Small intestine (tissue), 7 donors: ENCODE results near the gene LPP. TPM values are rescaled to one million over a fixed set of nuclear protein-coding genes. Genes with fewer than 3 reads are reported as not detected.
"Not testable (repeated sequence)": the region's sequence is repeated elsewhere in the genome, so short reads cannot be mapped to it uniquely, and the experiment has no call there.

Source experiments
- DNase-seq, 2 donors: peaks; one replicate each; pipeline versions ENCODE4 v3.0.0 to v3.0.0-alpha.2; 2013
- FAIRE-seq: peaks from 2 replicates; lab custom pipeline; 2012; peaks lifted over from hg19 to GRCh38; lab: Jason Lieb, UNC
- H3K27ac ChIP-seq, 3 donors: one replicate each; pipeline ENCODE4 v1.5.1; 2013; ENCODE audit warnings: low read length in 2 of 3, mild to moderate bottlenecking in 2 of 3, control low read depth in 1 of 3, inconsistent platforms in 1 of 3, low read depth in 1 of 3, moderate library complexity in 1 of 3
- H3K27me3 ChIP-seq, 3 donors: one replicate each; pipeline ENCODE4 v1.6.1; 2013; ENCODE audit warnings: low read length in 3 of 3, inconsistent platforms in 1 of 3; ENCODE audit not compliant: control insufficient read depth in 3 of 3, insufficient read depth in 3 of 3
- H3K36me3 ChIP-seq, 3 donors: one replicate each; pipeline ENCODE4 v1.6.1; 2013; ENCODE audit warnings: low read length in 3 of 3, inconsistent platforms in 1 of 3, low read depth in 1 of 3, mild to moderate bottlenecking in 1 of 3, moderate library complexity in 1 of 3; ENCODE audit not compliant: control insufficient read depth in 3 of 3, insufficient read depth in 2 of 3
- H3K4me1 ChIP-seq, 3 donors: one replicate each; pipeline ENCODE4 v1.6.1; 2013; ENCODE audit warnings: low read length in 2 of 3, inconsistent platforms in 1 of 3, low read depth in 1 of 3, mild to moderate bottlenecking in 1 of 3, moderate library complexity in 1 of 3; ENCODE audit not compliant: control insufficient read depth in 3 of 3, insufficient read depth in 2 of 3
- H3K4me3 ChIP-seq, 3 donors: one replicate each; pipeline ENCODE4 v1.5.1; 2013; ENCODE audit warnings: low read length in 3 of 3, control low read depth in 1 of 3, inconsistent platforms in 1 of 3, low read depth in 1 of 3, mild to moderate bottlenecking in 1 of 3, moderate library complexity in 1 of 3
- H3K9me3 ChIP-seq, 2 donors: one replicate each; pipeline ENCODE4 v1.6.1; 2013; ENCODE audit warnings: low read depth in 1 of 2, low read length in 1 of 2; ENCODE audit not compliant: control insufficient read depth in 2 of 2, insufficient read depth in 1 of 2
- WGBS, 3 donors: extraction: QIAGEN DNeasy Blood & Tissue Kit; methylation state at CpG; one replicate each; pipeline ENCODE4 v1.1.7; 2013; 5-methylcytosine and 5-hydroxymethylcytosine counted together
- polyA plus RNA-seq, 4 donors: library from polyadenylated mRNA; stranded (reverse) in 3 of 4; unstranded in 1 of 4; fragments of 200-250 nt in 3 of 4; fragments of 120-200 nt in 1 of 4; gene quantifications; one replicate each; pipeline versions ENCODE4 v1.2.1 to v1.2.3, GENCODE V29; 2013
- donor health status: healthy with polysubstance abuse.
- donor health status: control.
- donor health status: control.
- donor health status: Bipolar disorder and iron deficiency.
- donor health status: healthy.

The LPP gene
- polyA plus RNA-seq, 4 donors = 5.4 to 35.8 (median 12.4) TPM

DNA sequence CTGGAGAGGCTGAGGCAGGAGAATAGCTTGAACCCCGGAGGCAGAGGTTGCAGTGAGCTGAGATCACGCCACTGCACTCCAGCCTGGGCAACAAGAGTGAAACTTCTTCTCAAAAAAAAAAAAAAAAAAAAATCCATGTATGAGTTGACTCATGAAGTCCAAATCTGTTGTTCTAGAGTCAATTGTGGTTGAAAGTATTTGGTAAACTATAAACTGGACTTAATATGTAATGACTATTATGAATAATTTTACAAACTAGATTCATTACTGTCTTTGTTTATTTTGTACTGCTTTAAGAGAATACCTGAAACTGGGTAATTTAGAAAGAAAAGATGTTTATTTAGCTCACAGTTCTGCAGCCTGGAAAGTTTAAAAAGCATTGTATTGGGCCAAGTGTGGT, 22.9 kb upstream of the LPP start:
- not testable (repeated sequence) for H3K27ac ChIP-seq, FAIRE-seq, H3K9me3 ChIP-seq, H3K27me3 ChIP-seq, H3K4me3 ChIP-seq, H3K36me3 ChIP-seq, DNase-seq
- H3K4me1 ChIP-seq = peaks cover 0 to 16% (median 0%) of the 10 kb centered on the region in 3 donors
- 93 to 96% (median 93%) methylated on average over 2 of the region's 2 CpGs for WGBS, 3 donors

- H3K4me1 ChIP-seq = peaks cover 0 to 10% (median 0%) of the 10 kb centered on the region in 3 donors
- H3K27me3 ChIP-seq = no peaks in the 10 kb centered on the region
- H3K4me3 ChIP-seq = no peak overlapping the region
- no peaks in the 10 kb centered on the region for H3K9me3 ChIP-seq
- DNase-seq (no peak), FAIRE-seq (no peak)
- H3K27ac ChIP-seq = no peak overlapping the region
- no peaks in the 10 kb centered on the region for H3K36me3 ChIP-seq
- 90 to 96% (median 92%) methylated on average over 5 of the region's 5 CpGs for WGBS, 3 donors
These were observed 20.7 kb upstream of the LPP start for GRCh38 chr3:188133219-188133618.

DNA sequence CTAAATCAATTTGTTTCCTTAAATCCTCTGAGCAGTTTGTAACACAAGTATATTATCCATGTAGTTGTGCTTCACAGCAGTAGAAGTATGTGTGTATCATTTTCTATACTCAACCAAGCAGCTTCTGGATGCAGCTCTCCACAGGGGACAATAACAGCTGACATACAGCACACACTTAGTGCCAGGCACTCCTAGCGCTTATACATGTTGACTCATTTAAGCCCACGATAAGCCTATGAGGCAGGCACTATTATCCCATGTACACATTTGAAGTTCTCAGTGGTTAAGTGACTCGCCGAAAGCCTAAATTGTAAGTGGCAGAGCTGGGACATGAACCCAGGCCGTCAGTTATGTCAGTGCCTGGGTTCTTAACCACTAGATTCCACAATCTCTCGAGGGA, 20.3 kb upstream of the LPP start:
- no peak overlapping the region for H3K27ac ChIP-seq

GRCh38 chr3:188134079-188134478, 19.9 kb upstream of the LPP start:
- Histone ChIP-seq H3K27ac (no peak overlapping the region), H3K36me3 (no peaks in the 10 kb centered on the region), H3K4me1 (peaks cover 0 to 8% (median 0%) of the 10 kb centered on the region in 3 donors), H3K4me3 (no peak overlapping the region), H3K9me3 (no peaks in the 10 kb centered on the region), H3K27me3 (no peaks in the 10 kb centered on the region)
- no peak for DNase-seq
- 86 to 93% (median 91%) methylated on average over 1 of the region's 1 CpG for WGBS, 3 donors
- FAIRE-seq = no peak

More for the DNA sequence above, 20.3 kb upstream of the LPP start:
- Histone ChIP-seq H3K36me3 (no peaks in the 10 kb centered on the region), H3K4me3 (no peak overlapping the region), H3K27me3 (no peaks in the 10 kb centered on the region), H3K9me3 (no peaks in the 10 kb centered on the region), H3K4me1 (peaks cover 0 to 10% (median 0%) of the 10 kb centered on the region in 3 donors)
- 86 to 91% (median 90%) methylated on average over 6 of the region's 6 CpGs for WGBS, 3 donors
- FAIRE-seq = no peak
- no peak for DNase-seq

- Histone ChIP-seq H3K4me3 (no peak overlapping the region), H3K9me3 (no peaks in the 10 kb centered on the region), H3K27ac (no peak overlapping the region), H3K4me1 (peaks cover 0 to under 1% (median 0%) of the 10 kb centered on the region in 3 donors), H3K36me3 (no peaks in the 10 kb centered on the region), H3K27me3 (no peaks in the 10 kb centered on the region)
- DNase-seq (no peak), FAIRE-seq (no peak)
- WGBS, 3 donors = 89 to 97% (median 94%) methylated on average over 1 of the region's 1 CpG
These were observed 19.1 kb upstream of the LPP start for GRCh38 chr3:188134856-188135255.

DNA sequence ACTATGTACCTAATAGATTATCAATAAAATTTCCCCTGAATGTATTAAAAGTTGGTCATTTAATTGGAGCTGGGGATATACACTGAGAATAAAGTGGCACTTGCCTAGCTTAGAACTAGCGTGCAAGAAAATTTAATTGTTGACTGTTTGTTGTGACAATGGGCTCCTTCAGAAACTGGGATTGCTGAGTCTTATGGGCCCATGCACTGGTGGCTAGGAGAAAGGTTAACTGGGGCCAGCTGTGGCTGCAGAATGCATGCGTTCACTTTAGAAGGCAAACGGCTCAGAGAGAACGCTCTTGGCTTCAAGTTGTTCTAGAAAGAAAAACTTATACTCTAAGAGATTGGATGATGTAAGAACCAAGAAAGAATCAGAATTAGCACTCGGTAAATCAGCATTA, 18.7 kb upstream of the LPP start:
- Histone ChIP-seq H3K27me3 (no peaks in the 10 kb centered on the region), H3K4me3 (no peak overlapping the region), H3K36me3 (no peaks in the 10 kb centered on the region), H3K4me1 (no peaks in the 10 kb centered on the region), H3K27ac (no peak overlapping the region), H3K9me3 (no peaks in the 10 kb centered on the region)
- no peak for FAIRE-seq
- no peak for DNase-seq
- whole genome bisulfite sequencing, 3 donors = 75 to 92% (median 91%) methylated on average over 5 of the region's 5 CpGs

GRCh38 chr3:188137051-188137450, 16.9 kb upstream of the LPP start:
- WGBS, 3 donors = 26 to 47% (median 29%) methylated on average over 1 of the region's 1 CpG
- DNase-seq = no peak
- Histone ChIP-seq H3K9me3 (no peaks in the 10 kb centered on the region), H3K4me3 (no peak overlapping the region), H3K4me1 (no peaks in the 10 kb centered on the region), H3K36me3 (no peaks in the 10 kb centered on the region), H3K27me3 (no peaks in the 10 kb centered on the region), H3K27ac (no peak overlapping the region)
- no peak for FAIRE-seq

DNA sequence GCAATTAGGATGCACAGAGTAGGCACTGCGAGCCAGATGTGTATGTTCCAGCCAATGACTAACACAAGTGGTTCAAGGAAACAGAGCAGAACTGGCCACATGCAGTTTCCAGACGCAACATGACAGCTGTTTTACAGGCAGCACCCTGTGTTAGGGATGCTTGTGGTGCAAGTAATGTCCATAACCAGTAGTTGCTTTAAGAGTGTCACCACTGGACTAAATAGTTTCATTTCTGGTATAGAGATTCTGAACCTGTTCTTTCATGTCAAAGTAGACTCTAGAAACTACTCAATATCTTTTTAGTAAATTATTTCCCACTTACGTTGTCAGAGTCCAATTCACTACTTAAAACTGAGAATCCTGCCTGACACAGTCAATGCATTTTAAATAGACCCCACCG, 14.5 kb upstream of the LPP start:
- no peak overlapping the region for H3K27ac ChIP-seq
- H3K27me3 ChIP-seq = no peaks in the 10 kb centered on the region
- 91 to 94% (median 93%) methylated on average over 4 of the region's 4 CpGs for WGBS, 3 donors
- H3K4me1 ChIP-seq = no peaks in the 10 kb centered on the region
- DNase-seq = no peak
- H3K36me3 ChIP-seq = no peaks in the 10 kb centered on the region
- H3K9me3 ChIP-seq = no peaks in the 10 kb centered on the region
- no peak for FAIRE-seq
- H3K4me3 ChIP-seq = no peak overlapping the region

- FAIRE-seq = no peak
These were observed 7.7 kb upstream of the LPP start for GRCh38 chr3:188146219-188146618.

More at GRCh38 chr3:188146219-188146618, 7.7 kb upstream of the LPP start:
- H3K27me3 ChIP-seq = no peaks in the 10 kb centered on the region
- no peaks in the 10 kb centered on the region for H3K4me1 ChIP-seq
- WGBS, 3 donors = 93 to 100% (median 93%) methylated on average over 2 of the region's 2 CpGs
- H3K4me3 ChIP-seq = no peak overlapping the region
- H3K27ac ChIP-seq = no peak overlapping the region
- no peaks in the 10 kb centered on the region for H3K36me3 ChIP-seq
- H3K9me3 ChIP-seq = no peaks in the 10 kb centered on the region
- no peak for DNase-seq
